Neural crest cell (in vitro differentiated cells): ENCODE data around the gene FRMD4A. TPM values are rescaled to one million over a fixed set of nuclear protein-coding genes. Genes with fewer than 3 reads are reported as not detected.

Experiments
- DNase-seq: peaks from one replicate; pipeline ENCODE4 v3.0.0; 2021; ENCODE audit warnings: low read depth, mixed read lengths, low spot score
- H3K27ac Mint-ChIP-seq: one replicate; pipeline ENCODE4 v1.8.0; 2021; ENCODE audit warnings: mild to moderate bottlenecking, mixed read lengths; ENCODE audit not compliant: unreplicated experiment
- H3K27me3 Mint-ChIP-seq: 2 replicates; pipeline ENCODE4 v1.8.0; 2021; ENCODE audit warnings: low read depth, mild to moderate bottlenecking, mixed read lengths
- H3K36me3 Mint-ChIP-seq: 2 replicates; pipeline ENCODE4 v1.8.0; 2021; ENCODE audit warnings: low read depth, mild to moderate bottlenecking, mixed read lengths
- H3K4me1 Mint-ChIP-seq: 2 replicates; pipeline ENCODE4 v1.8.0; 2021; ENCODE audit warnings: mixed read lengths
- H3K4me3 Mint-ChIP-seq: one replicate; pipeline ENCODE4 v1.8.0; 2021; ENCODE audit warnings: mild to moderate bottlenecking, mixed read lengths
- H3K9me3 Mint-ChIP-seq: 2 replicates; pipeline ENCODE4 v1.8.0; 2021; ENCODE audit warnings: mixed read lengths
- total RNA-seq: library from RNA; stranded (reverse); gene quantifications from 2 replicates; pipeline ENCODE4 v1.2.1, GENCODE V29; 2021
- TF ChIP-seq, protein P1 (sequence below): fragments of 200-600 bp; sonication (generic); conservative IDR thresholded peaks from 2 replicates; pipeline ENCODE4 v1.5.0; 2021; ENCODE audit warnings: antibody characterized with exemption, mild to moderate bottlenecking

The FRMD4A gene
- total RNA-seq, 1 donor from 2014 or later: 65.3 TPM

GRCh38 chr10:14329746-14330173 lies 964 bp downstream of the FRMD4A start:
- H3K36me3 Mint-ChIP-seq: no peaks in the 10 kb centered on the region
- H3K27me3 Mint-ChIP-seq: peaks cover 35% of the 10 kb centered on the region
- H3K4me1 Mint-ChIP-seq: peaks cover 7% of the 10 kb centered on the region
- no peak overlapping the region for H3K27ac Mint-ChIP-seq
- no peak for DNase-seq
- TF ChIP-seq, protein P1, sequence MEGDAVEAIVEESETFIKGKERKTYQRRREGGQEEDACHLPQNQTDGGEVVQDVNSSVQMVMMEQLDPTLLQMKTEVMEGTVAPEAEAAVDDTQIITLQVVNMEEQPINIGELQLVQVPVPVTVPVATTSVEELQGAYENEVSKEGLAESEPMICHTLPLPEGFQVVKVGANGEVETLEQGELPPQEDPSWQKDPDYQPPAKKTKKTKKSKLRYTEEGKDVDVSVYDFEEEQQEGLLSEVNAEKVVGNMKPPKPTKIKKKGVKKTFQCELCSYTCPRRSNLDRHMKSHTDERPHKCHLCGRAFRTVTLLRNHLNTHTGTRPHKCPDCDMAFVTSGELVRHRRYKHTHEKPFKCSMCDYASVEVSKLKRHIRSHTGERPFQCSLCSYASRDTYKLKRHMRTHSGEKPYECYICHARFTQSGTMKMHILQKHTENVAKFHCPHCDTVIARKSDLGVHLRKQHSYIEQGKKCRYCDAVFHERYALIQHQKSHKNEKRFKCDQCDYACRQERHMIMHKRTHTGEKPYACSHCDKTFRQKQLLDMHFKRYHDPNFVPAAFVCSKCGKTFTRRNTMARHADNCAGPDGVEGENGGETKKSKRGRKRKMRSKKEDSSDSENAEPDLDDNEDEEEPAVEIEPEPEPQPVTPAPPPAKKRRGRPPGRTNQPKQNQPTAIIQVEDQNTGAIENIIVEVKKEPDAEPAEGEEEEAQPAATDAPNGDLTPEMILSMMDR: no peak
- peaks cover 5% of the 10 kb centered on the region for H3K9me3 Mint-ChIP-seq
- no peak overlapping the region for H3K4me3 Mint-ChIP-seq

- H3K9me3 Mint-ChIP-seq: peaks cover 5% of the 10 kb centered on the region
- H3K36me3 Mint-ChIP-seq: no peaks in the 10 kb centered on the region
- H3K4me3 Mint-ChIP-seq: no peak overlapping the region
- peaks cover 7% of the 10 kb centered on the region for H3K4me1 Mint-ChIP-seq
- TF ChIP-seq, protein P1: no peak
- H3K27ac Mint-ChIP-seq: no peak overlapping the region
- peaks cover 33% of the 10 kb centered on the region for H3K27me3 Mint-ChIP-seq
- no peak for DNase-seq
Measured at GRCh38 chr10:14328881-14329672, 1.6 kb downstream of the FRMD4A start.

- no peak overlapping the region for H3K27ac Mint-ChIP-seq
- H3K4me3 Mint-ChIP-seq: no peak overlapping the region
- H3K4me1 Mint-ChIP-seq: peaks cover 7% of the 10 kb centered on the region
- TF ChIP-seq, protein P1: no peak
- H3K36me3 Mint-ChIP-seq: no peaks in the 10 kb centered on the region
- DNase-seq: no peak
- H3K9me3 Mint-ChIP-seq: peaks cover 5% of the 10 kb centered on the region
- H3K27me3 Mint-ChIP-seq: peaks cover 27% of the 10 kb centered on the region
Measured at GRCh38 chr10:14327527-14327926, 3.2 kb downstream of the FRMD4A start.

DNA sequence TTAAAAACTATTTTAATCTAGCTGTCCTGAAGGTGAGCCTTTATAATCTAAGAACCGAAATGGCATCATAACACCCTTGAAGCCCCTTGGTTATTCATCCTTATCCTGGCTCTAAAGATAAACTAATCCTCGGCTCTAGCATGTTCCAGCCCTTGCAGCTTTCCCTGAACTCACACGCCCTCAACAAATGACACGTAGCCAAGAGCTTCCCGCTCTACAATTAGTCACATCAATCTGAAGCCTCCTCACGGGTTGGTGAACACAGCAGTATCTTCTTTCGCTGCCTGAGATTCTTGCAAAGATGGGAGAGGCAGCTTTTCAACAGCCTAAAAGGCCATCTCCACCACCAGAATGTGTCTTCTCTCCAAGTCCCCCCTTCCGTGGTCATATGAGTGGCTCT lies 4.1 kb downstream of the FRMD4A start:
- no peak overlapping the region for H3K27ac Mint-ChIP-seq
- TF ChIP-seq, protein P1: no peak
- H3K4me1 Mint-ChIP-seq: peaks cover 7% of the 10 kb centered on the region
- H3K9me3 Mint-ChIP-seq: peaks cover 5% of the 10 kb centered on the region
- no peak for DNase-seq
- H3K27me3 Mint-ChIP-seq: peaks cover 29% of the 10 kb centered on the region
- H3K4me3 Mint-ChIP-seq: no peak overlapping the region
- H3K36me3 Mint-ChIP-seq: no peaks in the 10 kb centered on the region

DNA sequence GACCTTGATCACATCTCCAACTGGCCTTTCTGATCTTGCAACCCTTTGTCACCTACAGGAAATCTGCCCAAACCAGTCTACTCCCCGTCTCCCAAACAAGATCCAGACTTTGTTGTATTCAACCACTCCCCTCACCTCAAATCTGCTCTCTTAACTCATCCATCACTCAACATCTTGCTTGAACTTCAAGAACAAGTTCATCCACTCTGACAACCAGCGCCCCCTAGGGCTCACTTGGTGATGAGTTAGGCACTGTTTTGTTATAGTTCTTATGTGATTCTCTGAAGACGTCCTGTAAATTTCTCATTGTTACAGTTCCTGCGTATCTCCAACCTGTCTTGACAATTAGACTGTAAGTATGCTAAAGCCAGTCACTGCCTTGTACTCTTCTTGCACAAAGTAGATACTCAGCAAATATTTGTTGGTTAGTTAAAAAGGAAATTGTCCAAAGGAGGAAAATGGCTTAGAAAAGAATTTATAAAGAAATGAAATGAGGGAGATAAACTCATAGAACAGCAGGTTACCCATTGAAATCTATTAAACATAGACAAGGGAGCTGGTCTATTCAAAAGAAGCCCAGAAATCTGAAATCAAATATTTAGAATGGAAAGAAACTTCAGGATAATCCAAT lies 5.3 kb downstream of the FRMD4A start:
- no peak overlapping the region for H3K4me3 Mint-ChIP-seq
- no peak overlapping the region for H3K27ac Mint-ChIP-seq
- peaks cover 7% of the 10 kb centered on the region for H3K9me3 Mint-ChIP-seq
- peak; percentile 46 for DNase-seq
- H3K4me1 Mint-ChIP-seq: peaks cover 5% of the 10 kb centered on the region
- no peaks in the 10 kb centered on the region for H3K36me3 Mint-ChIP-seq
- TF ChIP-seq, protein P1: peak; percentile 70
- H3K27me3 Mint-ChIP-seq: peaks cover 21% of the 10 kb centered on the region
